HG03025 (cell line): ENCODE results near the gene MPHOSPH6.
"Not testable (repeated sequence)": the region's sequence is repeated elsewhere in the genome, so short reads cannot be mapped to it uniquely, and the experiment has no call there.

Source experiments
- ATAC-seq: cut with Tn5 transposase; IDR thresholded peaks from one replicate; pipeline ENCODE4 v1.9.1; 2021; ENCODE audit warnings: mild to moderate bottlenecking, moderate library complexity; ENCODE audit not compliant: unreplicated experiment, low FRiP score

Gene MPHOSPH6

GRCh38 chr16:82124651-82125050 is 45.4 kb downstream of the MPHOSPH6 start:
- ATAC-seq, result no peak

- no peak for ATAC-seq
These were observed 50.6 kb downstream of the MPHOSPH6 start for GRCh38 chr16:82119405-82119804.

DNA sequence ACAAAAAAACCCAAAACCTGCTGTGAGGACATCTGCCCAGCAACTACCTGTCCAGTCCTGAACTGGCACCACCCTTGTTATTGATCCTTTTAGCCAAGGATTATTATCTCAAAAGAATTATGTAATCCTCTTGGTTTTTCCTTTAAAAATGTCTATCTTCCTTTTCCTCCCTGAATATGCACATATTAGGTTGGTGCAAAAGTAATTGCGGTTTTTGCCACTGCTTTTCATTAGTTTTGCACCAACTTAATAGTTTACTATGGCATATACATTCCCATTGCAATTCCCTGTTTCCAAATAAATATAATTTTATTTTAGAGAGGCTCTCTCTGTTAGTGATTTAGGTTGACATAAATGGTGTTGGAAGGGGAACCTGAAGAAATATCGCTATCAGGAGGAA is 51.3 kb downstream of the MPHOSPH6 start:
- ATAC-seq, result no peak

- ATAC-seq, result no peak
These were observed 53.5 kb downstream of the MPHOSPH6 start for GRCh38 chr16:82116535-82116934.

- no peak for ATAC-seq
These were observed 56.3 kb downstream of the MPHOSPH6 start for GRCh38 chr16:82113741-82114140.

GRCh38 chr16:82111944-82112343 is 58.1 kb downstream of the MPHOSPH6 start:
- ATAC-seq, result no peak

- not testable (repeated sequence) for ATAC-seq
These were observed 60.8 kb downstream of the MPHOSPH6 start for GRCh38 chr16:82109266-82109665.

DNA sequence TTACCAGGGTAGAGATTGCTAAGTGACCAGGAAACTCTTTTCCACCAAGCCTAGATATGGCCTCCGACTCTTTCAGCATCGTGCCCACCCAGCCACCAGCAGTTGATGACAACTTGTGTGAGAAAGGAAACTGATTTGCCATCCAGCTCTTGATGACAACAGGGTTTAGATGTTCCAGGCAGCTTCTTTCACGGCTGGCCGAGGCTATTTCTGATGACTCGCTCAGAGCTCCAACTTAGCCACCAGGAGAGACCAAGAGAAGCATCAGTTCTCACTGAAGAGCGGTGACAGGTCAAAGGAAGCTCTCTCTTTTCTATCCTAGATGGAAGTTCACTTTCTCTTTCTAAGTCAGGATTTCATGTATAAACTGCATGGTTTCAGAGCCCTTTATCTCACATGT is 61.2 kb downstream of the MPHOSPH6 start:
- no peak for ATAC-seq

GRCh38 chr16:82108100-82108499 is 61.9 kb downstream of the MPHOSPH6 start:
- no peak for ATAC-seq

DNA sequence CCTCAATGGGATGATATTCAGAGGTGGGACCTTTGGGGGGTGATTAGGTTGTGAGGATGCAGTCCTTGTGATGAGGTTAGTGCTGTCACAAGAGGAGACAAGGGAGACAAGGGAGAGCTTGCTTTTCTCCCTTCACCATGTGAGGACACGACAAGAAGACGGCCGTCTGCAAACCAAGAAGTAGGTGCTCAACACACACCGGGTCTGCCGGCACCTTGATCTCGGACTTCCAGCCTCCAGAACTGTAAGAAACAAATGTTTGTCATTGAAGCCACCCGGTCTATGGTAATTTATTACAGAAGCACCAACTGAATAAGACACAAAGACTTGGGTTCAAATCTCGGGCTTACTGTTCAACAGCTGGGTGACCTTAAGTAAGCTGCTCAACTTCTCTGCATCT is 64.9 kb downstream of the MPHOSPH6 start:
- no peak for ATAC-seq
